Left colon (tissue), 2 donors: Measurements from ENCODE around the gene RGS9. TPM values are rescaled to one million over a fixed set of nuclear protein-coding genes. Genes with fewer than 3 reads are reported as not detected.
A peak's percentile ranks its signal among the peaks of the same experiment; 100 is the strongest.
"Not testable (repeated sequence)": the region's sequence is repeated elsewhere in the genome, so short reads cannot be mapped to it uniquely, and the experiment has no call there.

Source experiments
- ATAC-seq: fragments of 200-7000 bp; cut with Tn5 transposase; one replicate; pipeline ENCODE4 v1.9.1; 2020; ENCODE audit warnings: mild to moderate bottlenecking, moderate library complexity
- DNase-seq, 2 donors: peaks; one replicate each; pipeline ENCODE4 v3.0.0-alpha.2; 2020
- intact Hi-C, 2 donors: fragments of 100-400 bp; cut with DNase I in 1 of 2; cut with micrococcal nuclease in 1 of 2; formaldehyde crosslinking; loops; one replicate each; pipeline versions ENCODE4 v1.11.2 to v1.14.0; 2022; cut with DNase I, micrococcal nuclease
- total RNA-seq, 2 donors: library from RNA; stranded (reverse); fragmentation: NEBNext Ultra II Directional; extraction: Animal tissue kit (Norgen Biotek cat#: 25700); gene quantifications; one replicate each; pipeline ENCODE4 v1.2.1, GENCODE V29; 2021
- donor health status: DM: no; HTN: no; CAD: no.
- donor health status: DM: yes; HTN: yes; CAD: no.

RGS9 gene
- total RNA-seq, 2 donors from 2014 or later = 7.1 to 11.4 TPM

- intact Hi-C loops = no loop called here
- ATAC-seq = no peak
- DNase-seq = no peak
Measured at GRCh38 chr17:65109543-65109942, 27.6 kb upstream of the RGS9 start.

DNA sequence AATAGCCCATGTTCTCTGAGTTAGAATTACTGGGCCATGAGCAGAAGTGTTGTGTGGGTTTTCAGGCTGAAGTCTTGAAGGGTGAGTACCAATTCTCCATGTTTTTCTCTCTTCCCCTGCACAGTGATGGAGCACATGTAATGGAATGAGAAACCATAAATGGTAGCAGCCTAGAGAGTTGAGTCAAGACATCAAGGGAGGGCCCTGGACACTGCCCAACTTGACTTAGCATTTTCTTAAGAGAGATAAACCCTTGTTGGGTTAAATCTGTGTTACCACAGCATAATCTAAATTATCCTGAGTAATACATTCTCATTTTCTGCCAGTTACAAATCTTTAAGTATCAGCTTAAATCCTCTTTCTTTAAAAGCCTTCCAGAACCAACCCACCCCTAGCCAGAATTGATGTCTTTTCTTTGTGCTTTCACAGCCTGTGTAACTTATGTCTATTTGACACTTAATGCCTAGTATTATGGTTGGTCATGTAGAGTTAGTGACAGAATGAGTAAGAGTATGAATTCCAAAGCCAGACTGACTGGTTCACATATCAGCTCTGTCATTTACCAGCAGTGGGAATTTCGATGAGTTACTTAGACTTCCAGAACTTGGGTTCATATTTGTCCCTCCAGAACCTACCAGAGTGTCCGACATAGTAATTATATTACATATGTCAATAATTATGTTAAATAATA lies 27.0 kb upstream of the RGS9 start:
- DNase-seq (no peak), ATAC-seq (no peak)
- intact Hi-C loops = no loop called here

DNA sequence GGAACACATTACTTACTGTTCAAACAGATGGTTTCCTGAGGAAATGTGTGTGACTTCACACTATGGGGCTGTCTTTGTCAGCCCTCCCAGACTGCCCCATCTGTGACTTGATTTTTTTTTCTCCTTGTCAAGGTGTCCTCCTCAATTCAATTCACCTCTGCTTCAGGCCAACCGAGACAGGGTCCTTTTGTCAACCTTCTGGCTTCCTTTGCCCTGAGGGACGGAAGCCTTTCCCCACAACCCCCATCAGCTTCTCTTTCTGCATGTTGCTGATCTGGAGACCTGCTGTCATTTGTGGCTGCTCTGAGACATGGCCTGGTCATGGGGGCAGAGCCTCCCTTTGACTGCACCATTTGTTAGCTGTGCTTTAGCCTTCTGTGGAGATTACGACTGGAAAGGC lies 21.3 kb upstream of the RGS9 start:
- intact Hi-C loops = no loop called here
- DNase-seq (no peak), ATAC-seq (no peak)

DNA sequence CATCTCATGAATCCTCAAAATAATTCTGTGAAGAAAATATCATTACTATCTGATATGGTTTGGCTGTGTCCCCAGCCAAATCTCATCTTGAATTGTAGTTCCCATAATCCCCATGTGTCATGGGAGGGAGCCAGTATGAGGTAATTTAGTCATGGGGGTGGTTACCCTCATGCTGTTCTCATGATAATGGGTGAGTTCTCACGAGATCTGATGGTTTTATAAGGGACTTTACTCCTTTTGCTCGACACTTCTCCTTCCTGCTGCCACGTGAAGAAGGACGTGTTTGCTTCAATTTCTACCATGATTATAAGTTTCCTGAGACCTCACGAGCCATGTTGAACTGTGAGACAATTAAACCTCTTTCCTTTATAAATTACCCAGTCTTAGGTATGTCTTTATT lies 20.7 kb upstream of the RGS9 start:
- DNase-seq, ATAC-seq, intact Hi-C loops: not testable (repeated sequence)

- DNase-seq (no peak), ATAC-seq (peak; percentile 19)
- intact Hi-C loops = no loop called here
Measured at GRCh38 chr17:65117384-65118035, 19.7 kb upstream of the RGS9 start.

DNA sequence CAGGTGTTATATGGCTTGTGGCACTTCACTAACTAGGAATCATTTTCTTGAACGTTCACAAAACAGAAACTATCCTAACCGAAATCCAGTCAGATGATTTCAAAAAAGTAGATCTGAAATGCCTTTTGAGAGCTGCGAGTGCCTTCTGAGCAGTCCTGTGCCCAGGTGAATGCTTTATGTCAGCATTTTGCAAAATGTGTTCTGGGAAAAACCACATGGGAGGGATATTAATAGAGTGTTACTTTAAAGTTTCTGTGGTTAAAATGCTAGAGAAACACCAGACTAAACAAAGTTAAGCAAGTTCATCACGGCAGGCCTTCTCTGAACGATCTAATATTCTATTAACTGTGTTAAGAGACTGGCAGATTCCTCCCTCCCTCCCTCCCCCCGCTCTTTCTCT lies 15.8 kb upstream of the RGS9 start:
- DNase-seq (no peak), ATAC-seq (no peak)
- intact Hi-C loops = no loop called here

GRCh38 chr17:65121916-65122806 lies 15.0 kb upstream of the RGS9 start:
- ATAC-seq = peak; percentile 29
- intact Hi-C loops = no loop called here

DNA sequence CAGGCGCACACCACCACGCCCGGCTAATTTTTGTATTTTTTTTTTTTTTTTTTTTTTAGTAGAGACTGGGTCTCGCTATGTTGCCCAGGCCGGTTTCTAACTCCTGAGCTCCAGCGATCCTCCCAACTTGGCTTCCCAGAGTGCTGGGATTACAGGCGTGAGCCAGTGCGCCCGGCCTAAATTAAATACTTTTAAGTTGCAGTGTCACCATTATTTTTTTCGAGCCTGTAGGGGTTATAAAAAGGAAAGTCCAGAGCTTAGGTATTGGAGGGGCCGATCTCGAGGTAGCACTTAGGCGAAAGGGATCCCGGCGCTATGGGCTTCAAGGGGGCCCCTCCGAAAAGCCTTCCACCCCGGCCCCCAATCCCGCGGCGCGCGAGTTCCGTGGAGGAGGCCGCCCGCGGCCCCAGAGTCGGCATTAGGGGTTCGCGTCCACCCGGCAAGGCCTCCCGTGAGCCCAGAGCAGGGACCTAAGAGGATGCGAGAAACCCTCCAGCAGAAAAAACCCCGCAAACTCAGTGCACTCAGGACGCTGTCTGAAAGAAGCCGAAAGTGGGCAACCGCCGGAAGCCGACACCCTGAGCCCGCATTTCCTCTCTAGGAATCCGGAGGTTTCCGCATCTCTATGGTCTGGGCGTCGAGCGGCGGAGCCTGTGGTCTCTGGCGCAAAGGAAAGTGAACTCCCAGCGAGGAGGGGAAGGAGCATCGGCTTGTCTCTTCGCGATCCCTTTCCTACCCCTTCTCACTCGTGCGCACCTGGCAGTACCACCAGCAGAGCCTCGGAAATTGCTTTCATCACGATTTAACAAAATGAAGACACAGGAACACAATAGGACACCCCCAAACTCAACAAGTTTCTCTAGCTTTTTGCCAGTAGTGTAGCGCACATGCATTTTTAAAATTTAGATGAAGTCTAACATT lies 14.1 kb upstream of the RGS9 start:
- peak; percentile 85 for ATAC-seq
- peak; percentile 87 for DNase-seq
- intact Hi-C loops = no loop called here

More at GRCh38 chr17:65121916-65122806, 15.0 kb upstream of the RGS9 start:
- DNase-seq = no peak

- ATAC-seq (peak; percentile 53), DNase-seq (peak in 1 of 2 donors; percentile 31)
- intact Hi-C loops = no loop called here
Measured at GRCh38 chr17:65123757-65124675, 13.2 kb upstream of the RGS9 start.

DNA sequence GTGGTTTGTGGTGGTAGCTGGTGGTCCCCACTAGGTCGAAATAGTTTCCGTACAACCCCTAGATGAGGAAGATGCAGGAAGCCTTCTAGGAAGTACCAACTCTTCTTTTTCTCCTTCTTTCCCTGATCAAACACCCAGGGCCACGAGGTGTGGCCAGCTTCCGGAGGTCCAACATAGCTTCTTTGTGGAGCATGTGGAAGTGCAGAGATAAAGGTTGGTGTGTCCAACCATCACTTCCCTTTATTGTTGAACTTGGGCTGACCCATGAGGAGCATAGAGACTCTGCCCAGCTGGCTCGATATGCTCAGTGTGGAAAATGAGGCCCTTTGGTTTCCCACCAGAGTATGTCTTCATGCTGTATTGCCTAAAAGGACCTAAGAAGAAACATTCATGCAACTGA lies 6.3 kb upstream of the RGS9 start:
- ATAC-seq (peak; percentile 26), DNase-seq (no peak)
- intact Hi-C loops = no loop called here

GRCh38 chr17:65131240-65131639 lies 5.9 kb upstream of the RGS9 start:
- intact Hi-C loops = no loop called here
- no peak for ATAC-seq
- DNase-seq = no peak

DNA sequence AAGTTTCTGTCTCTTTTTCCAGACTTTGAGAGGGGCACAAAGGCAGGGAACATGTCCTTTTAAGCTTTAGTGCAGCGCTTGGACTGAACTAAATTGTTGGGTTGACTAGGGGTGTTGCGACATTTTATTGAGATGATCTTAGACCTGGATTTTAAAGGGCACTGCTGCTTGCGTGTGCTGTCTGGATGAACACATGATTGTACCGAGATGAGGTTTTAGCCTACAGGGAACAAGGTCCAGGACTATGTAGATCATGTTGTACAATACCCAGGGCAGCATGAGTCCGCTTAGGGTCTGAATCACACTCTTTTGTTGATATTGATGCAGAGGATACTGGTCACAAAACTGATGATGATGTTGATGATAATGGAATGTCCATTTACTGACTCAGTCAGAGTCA lies 5.2 kb upstream of the RGS9 start:
- intact Hi-C loops = no loop called here
- DNase-seq = no peak
- ATAC-seq = peak; percentile 86

DNA sequence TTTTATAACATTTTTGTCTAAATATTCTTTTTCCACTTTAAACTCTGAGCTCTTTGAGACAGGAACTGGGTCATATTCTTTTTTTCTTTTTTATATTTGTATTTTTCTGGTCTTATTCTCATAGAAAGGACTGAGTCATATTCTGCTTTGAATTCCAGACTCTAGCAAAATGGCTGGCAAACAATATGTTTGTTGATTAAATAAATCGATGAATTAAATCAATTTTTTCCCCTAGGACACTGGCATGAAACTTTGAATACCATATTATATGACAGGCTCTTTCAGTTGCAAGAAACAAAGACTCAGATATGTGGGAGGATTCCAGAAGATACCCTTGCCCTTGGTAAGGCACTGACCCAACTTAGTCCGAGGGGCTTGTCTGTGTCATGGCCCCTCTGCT lies 3.1 kb upstream of the RGS9 start:
- no peak for ATAC-seq
- DNase-seq = no peak
- intact Hi-C loops = no loop called here

DNA sequence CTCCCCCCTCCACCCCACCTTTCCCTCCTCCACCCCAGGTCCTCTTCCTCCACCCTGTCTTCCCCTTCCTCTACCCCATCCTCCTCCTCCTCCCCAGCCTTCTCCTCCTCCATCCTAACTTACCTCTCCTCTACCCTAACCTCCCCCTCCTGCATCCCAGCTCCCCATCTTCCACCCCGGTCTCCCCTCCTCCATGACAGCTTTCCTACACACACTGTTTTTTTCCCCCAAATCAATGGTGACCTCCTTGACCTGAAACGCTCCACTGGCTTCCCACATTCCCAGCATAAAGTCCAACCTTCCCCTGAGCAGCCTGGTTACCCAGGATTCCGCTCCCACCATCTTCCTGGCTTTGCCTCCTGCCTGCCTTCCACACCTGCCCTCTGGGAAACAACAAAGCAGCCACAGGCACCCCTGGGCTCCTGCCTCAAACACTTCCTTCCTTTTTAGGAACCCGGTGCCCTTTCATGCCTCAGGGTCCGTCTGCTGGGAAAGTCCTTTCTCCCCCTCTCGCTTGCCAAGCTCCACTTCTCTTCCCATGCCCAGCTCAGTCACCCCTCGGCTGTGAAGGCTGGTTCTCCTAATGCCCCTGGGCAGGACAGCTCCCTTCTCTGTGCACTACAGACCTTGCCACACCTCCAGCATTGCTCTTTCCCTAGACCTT lies 2.1 kb downstream of the RGS9 start:
- ATAC-seq (no peak), DNase-seq (no peak)
- intact Hi-C loops = no loop called here

DNA sequence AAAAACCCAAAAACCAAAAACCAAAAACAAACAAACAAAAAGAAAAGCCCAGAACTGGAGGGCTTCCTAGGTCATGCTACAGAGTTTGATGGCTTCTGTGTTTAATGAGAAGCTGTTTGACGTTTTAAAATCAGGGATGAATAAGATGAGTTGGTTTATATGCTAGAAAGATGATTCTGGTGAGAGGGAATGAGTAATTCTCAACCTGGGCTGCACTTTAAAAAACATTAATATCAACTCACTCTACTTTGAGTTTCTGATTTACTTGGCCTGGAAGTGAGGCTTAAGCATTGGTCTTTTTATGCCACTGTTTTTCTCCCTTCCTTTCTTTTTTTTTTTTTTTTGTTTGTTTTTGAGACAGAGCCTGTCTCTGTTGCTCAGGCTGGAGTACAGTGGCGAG lies 5.1 kb downstream of the RGS9 start:
- ATAC-seq (no peak), DNase-seq (no peak)
- intact Hi-C loops = no loop called here

DNA sequence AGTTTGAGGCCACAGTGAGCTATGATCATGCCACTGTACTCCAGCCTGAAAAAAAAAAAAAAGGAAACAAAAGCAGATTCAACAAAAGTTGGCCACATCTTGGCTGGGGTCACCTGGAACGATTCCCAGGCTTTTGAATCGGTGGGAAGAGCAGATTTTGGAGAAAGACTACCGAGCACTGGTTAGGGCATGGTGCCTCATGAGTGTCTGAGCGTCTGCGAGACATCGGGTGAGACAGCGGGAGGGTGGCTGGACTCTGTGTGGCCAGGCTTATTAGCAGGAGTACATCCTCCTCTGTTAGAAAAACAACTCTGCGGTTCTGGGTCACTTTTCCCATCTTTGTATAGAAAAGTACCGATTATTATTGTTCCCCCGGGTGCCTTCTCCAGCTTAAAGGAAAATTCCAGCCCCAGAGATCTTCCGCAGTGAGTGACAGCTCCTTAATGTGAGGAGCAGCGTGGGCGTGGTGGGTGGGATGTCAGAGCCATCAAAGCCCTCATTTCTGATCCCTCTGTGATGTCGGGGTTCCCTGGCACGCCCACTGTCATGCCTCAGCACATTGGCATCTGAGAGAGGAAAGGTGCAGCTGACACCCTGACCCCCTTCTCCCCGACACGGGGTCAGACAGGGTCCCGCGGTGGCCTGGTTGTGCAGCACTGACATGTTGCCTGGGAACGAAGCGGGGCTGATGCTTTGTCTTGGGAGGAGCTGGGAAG lies 6.9 kb downstream of the RGS9 start:
- ATAC-seq (no peak), DNase-seq (no peak)
- intact Hi-C loops = no loop called here

GRCh38 chr17:65145743-65146142 lies 8.6 kb downstream of the RGS9 start:
- intact Hi-C loops = no loop called here
- DNase-seq (no peak), ATAC-seq (no peak)
